GM12878 (cell line): Measurements from ENCODE around the gene MYO18B. TPM values are rescaled to one million over a fixed set of nuclear protein-coding genes. Genes with fewer than 3 reads are reported as not detected.

ENCODE experiments used
- ATAC-seq: fragments of 200-7000 bp; cut with Tn5 transposase; 3 replicates; pipeline ENCODE4 v1.9.1; 2020; ENCODE audit warnings: mild to moderate bottlenecking, moderate library complexity
- BruUV-seq: library from RNA; stranded (reverse); fragments of 400-500 nt; replicated peaks from 2 replicates; lab custom pipeline; 2021; lab: Mats Ljungman, UMichigan
- CTCF ChIA-PET: fragments of 300-600 bp; sonication (Branson Sonifier 250); formaldehyde crosslinking; extraction: SDS; loops from one replicate; lab custom pipeline; 2021; ENCODE audit warnings: inconsistent platforms; lab: Yijun Ruan, JAX
- POLR2A ChIA-PET: fragments of 350-600 bp; formaldehyde crosslinking; extraction: SDS; loops from one replicate; lab custom pipeline; 2021; ENCODE audit warnings: inconsistent platforms; lab: Charles Lee
- RAD21 ChIA-PET: fragments of 300-600 bp; sonication (Branson Sonifier 250); formaldehyde crosslinking; loops from one replicate; lab custom pipeline; 2023; ENCODE audit warnings: antibody characterized with exemption; ENCODE audit not compliant: unreplicated experiment; lab: Charles Lee
- SMC1A ChIA-PET: fragments of 300-600 bp; sonication (Branson Sonifier 250); formaldehyde crosslinking; loops from one replicate; lab custom pipeline; 2023; ENCODE audit not compliant: unreplicated experiment, uncharacterized antibody; lab: Charles Lee
- DNase-seq: peaks from one replicate; pipeline ENCODE4 v3.0.0-alpha.2; 2011; ENCODE audit warnings: low read depth, low spot score
- FAIRE-seq: peaks from 3 replicates; lab custom pipeline; 2011; peaks lifted over from hg19 to GRCh38; lab: Jason Lieb, UNC
- H2AFZ ChIP-seq: 2 replicates; pipeline ENCODE4 v1.6.0; 2011; ENCODE audit warnings: low read depth, low read length, control low read depth; ENCODE audit not compliant: control insufficient read depth
- H3K27ac ChIP-seq: 2 replicates; pipeline ENCODE4 v1.5.1; 2011; ENCODE audit warnings: control low read depth; ENCODE audit not compliant: control insufficient read depth, insufficient read depth
- H3K27me3 ChIP-seq, 2 experiments: replicated peaks in 1 of 2; 2 replicates each; pipeline versions ENCODE4 v1.6.0 to v1.6.1; 2011; ENCODE audit warnings: low read length in 1 of 2; ENCODE audit not compliant: control insufficient read depth in 2 of 2, insufficient read depth in 2 of 2
- H3K36me3 ChIP-seq, 2 experiments: 2 replicates each; pipeline ENCODE4 v1.5.1; 2011; ENCODE audit warnings: low read length in 1 of 2; ENCODE audit not compliant: control insufficient read depth in 2 of 2, insufficient read depth in 2 of 2
- H3K4me1 ChIP-seq: 2 replicates; pipeline ENCODE4 v1.6.1; 2011; ENCODE audit warnings: mild to moderate bottlenecking, low read length, moderate library complexity, mixed read lengths; ENCODE audit not compliant: control insufficient read depth, insufficient read depth
- H3K4me2 ChIP-seq: 2 replicates; pipeline ENCODE4 v1.6.0; 2011; ENCODE audit warnings: control low read depth; ENCODE audit not compliant: control insufficient read depth, insufficient read depth
- H3K4me3 ChIP-seq: fragments of 200-600 bp; sonication (generic); 2 replicates; pipeline ENCODE4 v1.5.1; 2016
- H3K79me2 ChIP-seq: 2 replicates; pipeline ENCODE4 v1.6.0; 2011; ENCODE audit warnings: low read length; ENCODE audit not compliant: control insufficient read depth, insufficient read depth
- H3K9ac ChIP-seq: 2 replicates; pipeline ENCODE4 v1.8.0; 2011; ENCODE audit warnings: low read length, control low read depth, mixed read lengths; ENCODE audit not compliant: control insufficient read depth, insufficient read depth
- H3K9me3 ChIP-seq: replicated peaks from 3 replicates; pipeline ENCODE4 v1.5.1; 2011; ENCODE audit warnings: mild to moderate bottlenecking, low read length; ENCODE audit not compliant: control insufficient read depth, insufficient read depth
- H4K20me1 ChIP-seq: 2 replicates; pipeline ENCODE4 v1.6.0; 2011; ENCODE audit not compliant: control insufficient read depth, insufficient read depth
- NR2F1 ChIP-seq: fragments of 450-650 bp; conservative IDR thresholded peaks from 2 replicates; pipeline ENCODE4 v1.6.1; 2017; ENCODE audit warnings: mild to moderate bottlenecking
- RUNX3 ChIP-seq: IDR thresholded peaks from 2 replicates; pipeline ENCODE4 v1.6.1; 2012; ENCODE audit warnings: low read length, inconsistent platforms
- YY1 ChIP-seq: IDR thresholded peaks from 2 replicates; pipeline ENCODE4 v1.6.1; 2011; ENCODE audit warnings: low read depth, mild to moderate bottlenecking, low read length
- WGBS: methylation state at CpG from one replicate; pipeline ENCODE4 v1.1.6; 2016; ENCODE audit warnings: low lambda C conversion rate; ENCODE audit not compliant: insufficient replicate concordance, insufficient coverage; ENCODE audit errors: missing lambda C conversion rate; 5-methylcytosine and 5-hydroxymethylcytosine counted together
- in situ Hi-C: fragments of 300-500 bp; cut with MboI; formaldehyde crosslinking; loops from 9 replicates; pipeline ENCODE4 v1.14.3; 2018; ENCODE audit warnings: mixed read lengths
- intact Hi-C: fragments of 100-400 bp; cut with micrococcal nuclease; formaldehyde crosslinking; loops from one replicate; pipeline ENCODE4 v1.14.2; 2022; ENCODE audit not compliant: unreplicated experiment
- polyA plus RNA-seq, 11 experiments: library from polyadenylated mRNA; depleted of rRNA in 4 of 11; unstranded in 6 of 11; stranded (reverse) in 5 of 11; fragments of >200 nt; fragmentation: Nextera tagmentation in 4 of 11; fragmentation: Illumina TruSeq in 1 of 11; extraction: Ambion mirVana in 4 of 11; extraction: Trizol in 1 of 11; gene quantifications; 1 replicate in 1 of 11; 2 replicates in 10 of 11; pipeline versions ENCODE4 v1.2.1 to v1.2.3, GENCODE V29; 2011 to 2016; ENCODE audit warnings: inconsistent platforms in 2 of 11, missing spikeins in 2 of 11, low read depth in 1 of 11
- total RNA-seq, 4 experiments: library from RNA; depleted of rRNA in 3 of 4; stranded (reverse); fragments of >200 nt in 3 of 4; fragmentation: Illumina TruSeq in 1 of 4; extraction: Trizol in 1 of 4; gene quantifications; 2 replicates each; pipeline versions ENCODE4 v1.2.1 to v1.2.3, GENCODE V29; 2013 to 2021
- TF ChIP-seq, protein P1 (sequence below): fragments of 450-650 bp; formaldehyde crosslinking; IDR thresholded peaks from 2 replicates; pipeline ENCODE4 v1.4.0; 2022; ENCODE audit warnings: mild to moderate bottlenecking, moderate library complexity

MYO18B gene
- total and polyA plus RNA-seq, 10 of the 15 experiments (the other 5 are each of a cell fraction or from before 2014, with no cell fraction given), result 0.05 to 2.1 (median 0.51) TPM; not detected in 1

DNA sequence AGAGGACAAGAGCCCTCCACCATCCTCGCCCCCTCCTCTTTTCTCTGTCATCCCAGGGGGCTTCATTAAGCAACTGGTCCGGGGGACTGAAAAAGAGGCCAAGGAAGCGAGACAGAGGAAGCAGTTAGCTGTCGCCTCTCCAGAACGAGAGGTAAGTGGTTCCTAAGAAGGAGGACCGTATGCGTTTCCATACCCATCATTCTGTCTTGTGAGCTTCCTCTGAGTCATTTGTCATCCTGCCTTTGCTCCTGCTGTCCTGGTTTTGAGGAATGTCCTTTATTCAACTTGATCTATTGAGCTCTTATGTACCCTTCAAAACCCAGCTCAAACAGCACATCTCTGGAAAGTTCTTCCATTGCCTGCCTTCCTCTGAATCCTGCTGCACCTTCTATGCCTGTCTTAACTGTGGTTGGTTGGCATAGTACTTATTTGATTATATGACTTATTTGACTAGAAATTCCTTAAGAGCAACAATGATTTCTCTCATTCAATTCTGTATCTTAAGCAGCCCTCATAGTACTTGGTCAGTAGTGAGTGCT lies 21.3 kb downstream of the MYO18B start:
- no peak overlapping the region for H3K4me2 ChIP-seq
- H3K4me1 ChIP-seq, result no peaks in the 10 kb centered on the region
- FAIRE-seq (no peak), DNase-seq (no peak), ATAC-seq (no peak)
- in situ Hi-C loops, result no loop called here
- TF ChIP-seq YY1 (no peak), NR2F1 (no peak), RUNX3 (no peak)
- TF ChIP-seq, protein P1, sequence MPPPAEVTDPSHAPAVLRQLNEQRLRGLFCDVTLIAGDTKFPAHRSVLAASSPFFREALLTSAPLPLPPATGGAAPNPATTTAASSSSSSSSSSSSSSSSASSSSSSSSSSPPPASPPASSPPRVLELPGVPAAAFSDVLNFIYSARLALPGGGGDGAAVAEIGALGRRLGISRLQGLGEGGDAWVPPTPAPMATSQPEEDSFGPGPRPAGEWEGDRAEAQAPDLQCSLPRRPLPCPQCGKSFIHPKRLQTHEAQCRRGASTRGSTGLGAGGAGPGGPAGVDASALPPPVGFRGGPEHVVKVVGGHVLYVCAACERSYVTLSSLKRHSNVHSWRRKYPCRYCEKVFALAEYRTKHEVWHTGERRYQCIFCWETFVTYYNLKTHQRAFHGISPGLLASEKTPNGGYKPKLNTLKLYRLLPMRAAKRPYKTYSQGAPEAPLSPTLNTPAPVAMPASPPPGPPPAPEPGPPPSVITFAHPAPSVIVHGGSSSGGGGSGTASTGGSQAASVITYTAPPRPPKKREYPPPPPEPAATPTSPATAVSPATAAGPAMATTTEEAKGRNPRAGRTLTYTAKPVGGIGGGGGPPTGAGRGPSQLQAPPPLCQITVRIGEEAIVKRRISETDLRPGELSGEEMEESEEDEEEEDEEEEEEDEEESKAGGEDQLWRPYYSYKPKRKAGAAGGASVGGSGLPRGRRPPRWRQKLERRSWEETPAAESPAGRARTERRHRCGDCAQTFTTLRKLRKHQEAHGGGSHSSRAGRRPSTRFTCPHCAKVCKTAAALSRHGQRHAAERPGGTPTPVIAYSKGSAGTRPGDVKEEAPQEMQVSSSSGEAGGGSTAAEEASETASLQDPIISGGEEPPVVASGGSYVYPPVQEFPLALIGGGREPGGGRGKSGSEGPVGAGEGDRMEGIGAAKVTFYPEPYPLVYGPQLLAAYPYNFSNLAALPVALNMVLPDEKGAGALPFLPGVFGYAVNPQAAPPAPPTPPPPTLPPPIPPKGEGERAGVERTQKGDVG (CRISPR knock-in tag), result no peak
- ChIA-PET SMC1A (interaction anchor here (0.9 to 1.7 kb wide), 3 partner anchors 10 to 34 kb away, joined by 3 to 4 read pairs (median 4); no protein-coding TSS in a partner anchor), CTCF (interaction anchor here (1.5 to 2.4 kb wide), 2 partner anchors 10 to 219 kb away, joined by 6 to 10 read pairs; no protein-coding TSS in a partner anchor), RAD21 (interaction anchor here (0.6 to 1.0 kb wide), 2 partner anchors 10 to 196 kb away, joined by 3 read pairs; no protein-coding TSS in a partner anchor), POLR2A (interaction anchor here (0.7 kb wide), 1 partner anchor 223 kb away, joined by 3 read pairs; no protein-coding TSS in a partner anchor)
- H2AFZ ChIP-seq, result no peak overlapping the region
- no TSS peak for BruUV-seq
- intact Hi-C loops, result no loop called here
- no peaks in the 10 kb centered on the region for H3K27me3 ChIP-seq
- no peak overlapping the region for H3K4me3 ChIP-seq
- H3K9me3 ChIP-seq, result peaks cover 2% of the 10 kb centered on the region; the same call in 2 of the 3 replicates
- no peaks in the 10 kb centered on the region for H4K20me1 ChIP-seq
- H3K36me3 ChIP-seq, result no peaks in the 10 kb centered on the region
- WGBS, result 63% methylated on average over 7 of the region's 7 CpGs
- H3K27ac ChIP-seq, result no peak overlapping the region
- no peaks in the 10 kb centered on the region for H3K79me2 ChIP-seq
- no peak overlapping the region for H3K9ac ChIP-seq
